Vagina (tissue), 2 donors: ENCODE data around the gene RFT1.

Experiments used
- POLR2A ChIP-seq, 2 donors: fragments of 450-650 bp; IDR thresholded peaks; one replicate each; pipeline ENCODE4 v1.6.1; 2017; ENCODE audit warnings: antibody characterized with exemption in 2 of 2, mild to moderate bottlenecking in 2 of 2, moderate library complexity in 2 of 2
- TF ChIP-seq, protein P1 (sequence below), 3 experiments: fragments of 450-650 bp in 2 of 3; fragments of 200-600 bp in 1 of 3; sonication (generic) in 1 of 3; IDR thresholded peaks; one replicate each; pipeline ENCODE4 v1.5.1; 2017 to 2019; ENCODE audit warnings: antibody characterized with exemption in 3 of 3, mild to moderate bottlenecking in 2 of 3, moderate library complexity in 2 of 3

DNA sequence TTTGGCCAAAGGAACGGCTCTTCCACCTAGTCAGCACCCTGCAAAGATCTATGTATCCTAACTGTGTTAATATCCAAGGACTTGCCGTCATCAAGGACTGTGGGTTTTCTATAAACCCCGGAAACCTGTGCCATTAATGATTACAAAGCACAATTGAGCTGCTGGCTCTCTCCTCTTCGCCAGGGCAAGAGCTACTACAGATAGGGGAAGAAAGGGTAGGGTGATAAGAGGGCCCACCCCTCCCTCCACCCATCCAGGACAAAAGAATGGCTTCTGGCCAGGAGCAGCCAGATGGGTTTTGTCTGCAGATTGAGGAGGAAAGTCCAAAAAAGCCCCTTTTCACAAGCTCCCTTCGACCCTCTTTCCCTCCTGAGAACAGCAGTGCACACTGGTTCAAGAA is 9.9 kb downstream of the RFT1 start:
- TF ChIP-seq, protein P1, sequence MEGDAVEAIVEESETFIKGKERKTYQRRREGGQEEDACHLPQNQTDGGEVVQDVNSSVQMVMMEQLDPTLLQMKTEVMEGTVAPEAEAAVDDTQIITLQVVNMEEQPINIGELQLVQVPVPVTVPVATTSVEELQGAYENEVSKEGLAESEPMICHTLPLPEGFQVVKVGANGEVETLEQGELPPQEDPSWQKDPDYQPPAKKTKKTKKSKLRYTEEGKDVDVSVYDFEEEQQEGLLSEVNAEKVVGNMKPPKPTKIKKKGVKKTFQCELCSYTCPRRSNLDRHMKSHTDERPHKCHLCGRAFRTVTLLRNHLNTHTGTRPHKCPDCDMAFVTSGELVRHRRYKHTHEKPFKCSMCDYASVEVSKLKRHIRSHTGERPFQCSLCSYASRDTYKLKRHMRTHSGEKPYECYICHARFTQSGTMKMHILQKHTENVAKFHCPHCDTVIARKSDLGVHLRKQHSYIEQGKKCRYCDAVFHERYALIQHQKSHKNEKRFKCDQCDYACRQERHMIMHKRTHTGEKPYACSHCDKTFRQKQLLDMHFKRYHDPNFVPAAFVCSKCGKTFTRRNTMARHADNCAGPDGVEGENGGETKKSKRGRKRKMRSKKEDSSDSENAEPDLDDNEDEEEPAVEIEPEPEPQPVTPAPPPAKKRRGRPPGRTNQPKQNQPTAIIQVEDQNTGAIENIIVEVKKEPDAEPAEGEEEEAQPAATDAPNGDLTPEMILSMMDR (IDR thresholded peaks at IDR 0.05): no peak
- no peak for TF ChIP-seq POLR2A (IDR thresholded peaks at IDR 0.05)
